Mesenchymal stem cell (in vitro differentiated cells and primary cell): Measurements from ENCODE around the gene RAB40C.

Experiments used
- DNase-seq: peaks from one replicate; pipeline ENCODE4 v3.0.0-alpha.2; 2013
- H2AFZ ChIP-seq: one replicate; pipeline ENCODE4 v1.6.1; 2013; ENCODE audit warnings: low read depth, mild to moderate bottlenecking, control low read depth, inconsistent platforms, low read length, moderate library complexity
- H2AK5ac ChIP-seq: 2 replicates; pipeline ENCODE4 v1.6.1; 2013; ENCODE audit warnings: low read length, moderate library complexity, mild to moderate bottlenecking, inconsistent platforms; ENCODE audit not compliant: severe bottlenecking
- H2BK120ac ChIP-seq: one replicate; pipeline ENCODE4 v1.6.1; 2013; ENCODE audit warnings: low read depth, mild to moderate bottlenecking, inconsistent platforms, low read length, moderate library complexity
- H2BK12ac ChIP-seq, 2 experiments: one replicate each; pipeline ENCODE4 v1.6.1; 2013; ENCODE audit warnings: inconsistent platforms in 2 of 2, low read length in 2 of 2, mild to moderate bottlenecking in 2 of 2, moderate library complexity in 2 of 2, control low read depth in 1 of 2
- H2BK15ac ChIP-seq: one replicate; pipeline ENCODE4 v1.6.1; 2013; ENCODE audit warnings: mild to moderate bottlenecking, low read depth, inconsistent platforms; ENCODE audit not compliant: poor library complexity, severe bottlenecking
- H2BK5ac ChIP-seq: 2 replicates; pipeline ENCODE4 v1.6.1; 2013; ENCODE audit warnings: low read depth, mild to moderate bottlenecking, low read length, control low read depth, inconsistent platforms; ENCODE audit not compliant: poor library complexity, severe bottlenecking
- H3K14ac ChIP-seq, 2 experiments: one replicate each; pipeline ENCODE4 v1.6.1; 2013; ENCODE audit warnings: inconsistent platforms in 2 of 2, low read length in 2 of 2, control low read depth in 1 of 2, mild to moderate bottlenecking in 1 of 2, moderate library complexity in 1 of 2
- H3K18ac ChIP-seq, 2 experiments: one replicate each; pipeline ENCODE4 v1.6.1; 2013; ENCODE audit warnings: inconsistent platforms in 2 of 2, low read length in 2 of 2, control low read depth in 1 of 2, low read depth in 1 of 2, mild to moderate bottlenecking in 1 of 2
- H3K23ac ChIP-seq, 2 experiments: one replicate each; pipeline ENCODE4 v1.6.1; 2013; ENCODE audit warnings: inconsistent platforms in 2 of 2, low read length in 2 of 2, mild to moderate bottlenecking in 2 of 2, moderate library complexity in 2 of 2, control low read depth in 1 of 2
- H3K27ac ChIP-seq: 2 replicates; pipeline ENCODE4 v1.5.1; 2013; ENCODE audit warnings: mild to moderate bottlenecking, moderate library complexity, low read length, control low read depth, inconsistent platforms; ENCODE audit not compliant: poor library complexity, severe bottlenecking
- H3K27me3 ChIP-seq, 2 experiments: 2 replicates each; pipeline versions ENCODE4 v1.6.1 to v1.7.0; 2013; ENCODE audit warnings: low read length in 2 of 2, mild to moderate bottlenecking in 2 of 2, moderate library complexity in 2 of 2, control low read depth in 1 of 2, inconsistent platforms in 1 of 2; ENCODE audit not compliant: control insufficient read depth in 1 of 2, insufficient read depth in 1 of 2
- H3K36me3 ChIP-seq, 2 experiments: 2 replicates each; pipeline versions ENCODE4 v1.6.1 to v1.7.0; 2013; ENCODE audit warnings: low read length in 2 of 2, control low read depth in 1 of 2, inconsistent platforms in 1 of 2, low read depth in 1 of 2, mild to moderate bottlenecking in 1 of 2; ENCODE audit not compliant: insufficient read depth in 2 of 2, control insufficient read depth in 1 of 2
- H3K4ac ChIP-seq, 2 experiments: one replicate each; pipeline ENCODE4 v1.6.1; 2013; ENCODE audit warnings: inconsistent platforms in 2 of 2, low read length in 2 of 2, mild to moderate bottlenecking in 2 of 2, moderate library complexity in 2 of 2, control low read depth in 1 of 2, low read depth in 1 of 2
- H3K4me1 ChIP-seq: 2 replicates; pipeline ENCODE4 v1.6.1; 2013; ENCODE audit warnings: low read depth, low read length, control low read depth; ENCODE audit not compliant: control insufficient read depth, insufficient read depth
- H3K4me2 ChIP-seq: 2 replicates; pipeline ENCODE4 v1.6.1; 2013; ENCODE audit warnings: low read length, mild to moderate bottlenecking, inconsistent platforms; ENCODE audit not compliant: poor library complexity, severe bottlenecking
- H3K4me3 ChIP-seq, 2 experiments: 2 replicates each; pipeline versions ENCODE4 v1.5.1 to v1.7.0; 2013; ENCODE audit warnings: low read length in 2 of 2, mild to moderate bottlenecking in 2 of 2, control low read depth in 1 of 2, low read depth in 1 of 2; ENCODE audit not compliant: insufficient read depth in 1 of 2
- H3K79me1 ChIP-seq: replicated peaks from 2 replicates; pipeline ENCODE4 v1.6.1; 2013; ENCODE audit warnings: mild to moderate bottlenecking, control low read depth, low read length, inconsistent platforms; ENCODE audit not compliant: poor library complexity, severe bottlenecking
- H3K9ac ChIP-seq: 2 replicates; pipeline ENCODE4 v1.7.0; 2013; ENCODE audit warnings: mild to moderate bottlenecking, low read length, moderate library complexity
- H3K9me3 ChIP-seq: 2 replicates; pipeline ENCODE4 v1.7.0; 2013; ENCODE audit warnings: mild to moderate bottlenecking, low read length; ENCODE audit not compliant: control insufficient read depth
- H4K8ac ChIP-seq: one replicate; pipeline ENCODE4 v1.6.1; 2013; ENCODE audit warnings: inconsistent platforms, mild to moderate bottlenecking, low read length, moderate library complexity
- H4K91ac ChIP-seq: one replicate; pipeline ENCODE4 v1.6.1; 2013; ENCODE audit warnings: mild to moderate bottlenecking, low read length, inconsistent platforms
- WGBS: methylation state at CpG from one replicate; pipeline ENCODE4 v1.1.7; 2013; ENCODE audit warnings: mixed read lengths; 5-methylcytosine and 5-hydroxymethylcytosine counted together

RAB40C gene

DNA sequence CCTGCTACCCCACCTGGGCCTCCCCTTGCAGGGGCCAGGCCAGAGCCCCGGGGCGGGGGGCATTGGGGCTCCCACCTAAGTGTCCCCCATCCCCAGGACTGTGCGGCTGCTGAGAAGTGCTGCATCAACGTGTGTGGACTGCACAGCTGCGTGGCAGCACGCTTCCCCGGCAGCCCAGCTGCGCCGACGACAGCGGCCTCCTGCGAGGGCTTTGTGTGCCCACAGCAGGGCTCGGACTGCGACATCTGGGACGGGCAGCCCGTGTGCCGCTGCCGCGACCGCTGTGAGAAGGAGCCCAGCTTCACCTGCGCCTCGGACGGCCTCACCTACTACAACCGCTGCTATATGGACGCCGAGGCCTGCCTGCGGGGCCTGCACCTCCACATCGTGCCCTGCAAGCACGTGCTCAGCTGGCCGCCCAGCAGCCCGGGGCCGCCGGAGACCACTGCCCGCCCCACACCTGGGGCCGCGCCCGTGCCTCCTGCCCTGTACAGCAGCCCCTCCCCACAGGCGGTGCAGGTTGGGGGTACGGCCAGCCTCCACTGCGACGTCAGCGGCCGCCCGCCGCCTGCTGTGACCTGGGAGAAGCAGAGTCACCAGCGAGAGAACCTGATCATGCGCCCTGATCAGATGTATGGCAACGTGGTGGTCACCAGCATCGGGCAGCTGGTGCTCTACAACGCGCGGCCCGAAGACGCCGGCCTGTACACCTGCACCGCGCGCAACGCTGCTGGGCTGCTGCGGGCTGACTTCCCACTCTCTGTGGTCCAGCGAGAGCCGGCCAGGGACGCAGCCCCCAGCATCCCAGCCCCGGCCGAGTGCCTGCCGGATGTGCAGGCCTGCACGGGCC lies 42.8 kb downstream of the RAB40C start:
- H3K4me3 ChIP-seq, result no peak overlapping the region
- peaks cover 19% of the 10 kb centered on the region for H3K79me1 ChIP-seq
- 96% methylated on average over 66 of the region's 67 CpGs for whole genome bisulfite sequencing
- no peak overlapping the region for H2BK5ac ChIP-seq
- no peak overlapping the region for H3K9ac ChIP-seq
- H3K36me3 ChIP-seq, result peaks cover 8 to 51% of the 10 kb centered on the region in 2 experiments
- H3K4me1 ChIP-seq, result peaks cover 56% of the 10 kb centered on the region
- no peak overlapping the region for H3K4ac ChIP-seq
- DNase-seq, result no peak
- H2BK120ac ChIP-seq, result no peak overlapping the region
- no peak overlapping the region for H2AK5ac ChIP-seq
- no peak overlapping the region for H4K8ac ChIP-seq
- no peaks in the 10 kb centered on the region for H3K9me3 ChIP-seq
- H2BK15ac ChIP-seq, result no peak overlapping the region
- no peak overlapping the region for H2AFZ ChIP-seq
- H3K4me2 ChIP-seq, result no peak overlapping the region
- no peak overlapping the region for H3K14ac ChIP-seq
- H2BK12ac ChIP-seq, result no peak overlapping the region
- H3K27me3 ChIP-seq, result no peaks in the 10 kb centered on the region
- H3K23ac ChIP-seq, result no peak overlapping the region
- H3K27ac ChIP-seq, result no peak overlapping the region
- peak overlapping the region; percentile 45 for H4K91ac ChIP-seq
- no peak overlapping the region for H3K18ac ChIP-seq

DNA sequence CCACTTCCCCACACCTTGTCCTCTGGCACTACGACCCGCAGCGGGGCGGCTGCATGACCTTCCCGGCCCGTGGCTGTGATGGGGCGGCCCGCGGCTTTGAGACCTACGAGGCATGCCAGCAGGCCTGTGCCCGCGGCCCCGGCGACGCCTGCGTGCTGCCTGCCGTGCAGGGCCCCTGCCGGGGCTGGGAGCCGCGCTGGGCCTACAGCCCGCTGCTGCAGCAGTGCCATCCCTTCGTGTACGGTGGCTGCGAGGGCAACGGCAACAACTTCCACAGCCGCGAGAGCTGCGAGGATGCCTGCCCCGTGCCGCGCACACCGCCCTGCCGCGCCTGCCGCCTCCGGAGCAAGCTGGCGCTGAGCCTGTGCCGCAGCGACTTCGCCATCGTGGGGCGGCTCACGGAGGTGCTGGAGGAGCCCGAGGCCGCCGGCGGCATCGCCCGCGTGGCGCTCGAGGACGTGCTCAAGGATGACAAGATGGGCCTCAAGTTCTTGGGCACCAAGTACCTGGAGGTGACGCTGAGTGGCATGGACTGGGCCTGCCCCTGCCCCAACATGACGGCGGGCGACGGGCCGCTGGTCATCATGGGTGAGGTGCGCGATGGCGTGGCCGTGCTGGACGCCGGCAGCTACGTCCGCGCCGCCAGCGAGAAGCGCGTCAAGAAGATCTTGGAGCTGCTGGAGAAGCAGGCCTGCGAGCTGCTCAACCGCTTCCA lies 43.6 kb downstream of the RAB40C start:
- Histone ChIP-seq H2AFZ (no peak overlapping the region), H2BK120ac (no peak overlapping the region), H2BK15ac (no peak overlapping the region), H3K27ac (no peak overlapping the region), H3K4ac (no peak overlapping the region), H3K79me1 (peaks cover 19% of the 10 kb centered on the region), H4K91ac (no peak overlapping the region), H3K23ac (no peak overlapping the region), H2BK5ac (no peak overlapping the region), H3K36me3 (peaks cover 3 to 43% of the 10 kb centered on the region in 2 experiments), H3K18ac (no peak overlapping the region), H3K4me3 (peak overlapping the region in 1 of 2 experiments; percentile 2), H4K8ac (peak overlapping the region; percentile 27), H3K9ac (no peak overlapping the region), H3K14ac (no peak overlapping the region), H3K27me3 (no peaks in the 10 kb centered on the region), H3K4me1 (peaks cover 56% of the 10 kb centered on the region), H2AK5ac (no peak overlapping the region), H2BK12ac (no peak overlapping the region), H3K9me3 (no peaks in the 10 kb centered on the region), H3K4me2 (no peak overlapping the region)
- WGBS, result 98% methylated on average over 74 of the region's 74 CpGs
- no peak for DNase-seq

DNA sequence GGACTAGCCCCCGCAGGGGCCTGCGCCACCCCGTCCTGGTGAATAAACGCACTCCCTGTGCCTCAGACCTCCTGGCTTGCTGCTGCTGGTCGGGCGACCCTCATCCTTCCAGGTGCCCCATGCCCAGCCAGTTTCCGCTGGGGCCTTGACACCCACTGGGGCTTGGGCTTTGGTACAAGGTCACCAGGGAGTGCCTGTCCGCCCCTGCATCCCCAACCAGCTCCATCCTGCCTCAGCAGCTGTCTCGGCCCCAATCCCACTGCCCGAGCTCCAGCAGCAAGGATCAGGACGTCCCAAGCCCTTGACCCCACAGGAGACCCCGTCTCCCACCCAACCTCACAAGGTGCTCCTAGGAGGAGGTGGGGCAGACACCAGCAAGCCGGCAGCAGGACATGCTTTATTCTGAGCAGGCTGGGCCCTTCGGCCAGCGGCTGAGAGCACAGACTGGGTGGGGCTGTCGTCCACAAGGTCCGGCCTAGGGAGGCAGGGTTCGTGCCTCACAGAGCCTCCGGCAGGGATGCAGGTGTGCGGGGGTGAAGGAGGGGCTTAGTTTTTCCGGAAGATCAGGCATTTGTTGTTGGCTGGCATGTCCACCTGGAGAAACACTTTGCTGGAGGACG lies 44.3 kb downstream of the RAB40C start:
- H2BK15ac ChIP-seq, result no peak overlapping the region
- H3K4me3 ChIP-seq, result no peak overlapping the region
- no peak overlapping the region for H2BK12ac ChIP-seq
- H3K36me3 ChIP-seq, result peaks cover 3 to 36% of the 10 kb centered on the region in 2 experiments
- H3K18ac ChIP-seq, result no peak overlapping the region
- H3K4me1 ChIP-seq, result peaks cover 51% of the 10 kb centered on the region
- H3K27me3 ChIP-seq, result no peaks in the 10 kb centered on the region
- no peak overlapping the region for H3K4ac ChIP-seq
- H3K9ac ChIP-seq, result no peak overlapping the region
- H3K23ac ChIP-seq, result no peak overlapping the region
- H4K8ac ChIP-seq, result no peak overlapping the region
- H3K4me2 ChIP-seq, result no peak overlapping the region
- no peak overlapping the region for H2BK120ac ChIP-seq
- WGBS, result 91% methylated on average over 19 of the region's 22 CpGs
- H3K79me1 ChIP-seq, result peaks cover 19% of the 10 kb centered on the region
- H3K9me3 ChIP-seq, result no peaks in the 10 kb centered on the region
- no peak overlapping the region for H2AFZ ChIP-seq
- H4K91ac ChIP-seq, result no peak overlapping the region
- no peak overlapping the region for H3K14ac ChIP-seq
- H2BK5ac ChIP-seq, result no peak overlapping the region
- H2AK5ac ChIP-seq, result no peak overlapping the region
- H3K27ac ChIP-seq, result no peak overlapping the region
- no peak for DNase-seq

DNA sequence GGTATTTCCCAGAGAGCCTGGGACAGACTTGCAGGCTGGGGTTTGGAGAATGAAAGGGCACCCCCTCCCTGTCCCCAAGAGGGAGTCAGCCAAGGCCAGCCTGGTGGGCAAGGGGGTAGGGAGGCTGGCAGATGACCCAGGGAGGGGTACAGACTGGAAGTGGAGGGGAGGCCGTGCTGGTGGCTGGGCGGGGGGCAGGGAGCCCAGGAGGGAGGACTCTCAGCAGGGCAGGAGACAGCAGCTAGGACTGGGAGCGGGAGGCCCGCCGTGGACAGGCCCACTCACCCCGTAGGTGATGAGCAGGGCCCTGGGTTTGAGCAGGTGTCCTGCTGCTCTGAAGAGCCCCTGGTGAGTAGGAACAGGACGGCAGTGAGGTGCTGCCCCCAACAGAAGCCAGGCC lies 45.1 kb downstream of the RAB40C start:
- Histone ChIP-seq H2BK15ac (no peak overlapping the region), H2AFZ (no peak overlapping the region), H3K27ac (no peak overlapping the region), H3K4me1 (peaks cover 43% of the 10 kb centered on the region), H4K91ac (peak overlapping the region; percentile 39), H3K23ac (no peak overlapping the region), H3K14ac (no peak overlapping the region), H3K36me3 (peaks cover 3 to 33% of the 10 kb centered on the region in 2 experiments), H3K9me3 (no peaks in the 10 kb centered on the region), H3K4me3 (peak overlapping the region in 1 of 2 experiments; percentile 81), H3K9ac (peak overlapping the region; percentile 91), H2BK5ac (no peak overlapping the region), H3K79me1 (peaks cover 19% of the 10 kb centered on the region), H3K4me2 (no peak overlapping the region), H2BK120ac (no peak overlapping the region), H4K8ac (peak overlapping the region; percentile 8), H3K4ac (no peak overlapping the region), H2AK5ac (no peak overlapping the region), H3K27me3 (no peaks in the 10 kb centered on the region), H3K18ac (no peak overlapping the region), H2BK12ac (no peak overlapping the region)
- WGBS, result 91% methylated on average over 7 of the region's 7 CpGs
- DNase-seq, result no peak
